ENCODE measurements around the gene NKX3-2. TPM values are rescaled to one million over a fixed set of nuclear protein-coding genes. Genes with fewer than 3 reads are reported as not detected.

The NKX3-2 gene
- total RNA-seq, 1 donor from 2014 or later, result not detected

DNA sequence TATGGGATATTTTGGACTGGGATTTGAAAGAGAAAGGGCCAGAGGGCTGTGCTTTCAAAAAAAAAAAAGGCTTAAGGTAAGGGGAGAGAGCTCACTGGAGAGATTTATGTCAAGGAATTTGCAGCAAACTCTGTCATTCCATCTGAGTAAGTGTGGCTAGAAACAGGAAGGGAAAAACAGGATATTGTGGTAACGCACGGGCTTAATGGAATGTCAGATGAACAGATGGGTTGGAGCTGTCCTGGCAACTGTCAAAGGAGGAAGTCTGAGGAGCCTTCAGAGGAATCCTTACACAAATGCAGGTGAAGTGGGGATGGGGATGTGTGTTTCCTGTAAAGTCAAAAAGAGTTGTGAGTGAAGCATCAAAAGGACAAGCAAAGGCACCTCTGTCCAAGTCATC is 15.1 kb upstream of the NKX3-2 start:
- no peak for DNase-seq (ENCODE audit: low spot score in 2 of 2)
- H3K4me1 ChIP-seq, result no peaks in the 10 kb centered on the region
- H3K9me3 ChIP-seq, result no peaks in the 10 kb centered on the region
- TF ChIP-seq, protein P1, sequence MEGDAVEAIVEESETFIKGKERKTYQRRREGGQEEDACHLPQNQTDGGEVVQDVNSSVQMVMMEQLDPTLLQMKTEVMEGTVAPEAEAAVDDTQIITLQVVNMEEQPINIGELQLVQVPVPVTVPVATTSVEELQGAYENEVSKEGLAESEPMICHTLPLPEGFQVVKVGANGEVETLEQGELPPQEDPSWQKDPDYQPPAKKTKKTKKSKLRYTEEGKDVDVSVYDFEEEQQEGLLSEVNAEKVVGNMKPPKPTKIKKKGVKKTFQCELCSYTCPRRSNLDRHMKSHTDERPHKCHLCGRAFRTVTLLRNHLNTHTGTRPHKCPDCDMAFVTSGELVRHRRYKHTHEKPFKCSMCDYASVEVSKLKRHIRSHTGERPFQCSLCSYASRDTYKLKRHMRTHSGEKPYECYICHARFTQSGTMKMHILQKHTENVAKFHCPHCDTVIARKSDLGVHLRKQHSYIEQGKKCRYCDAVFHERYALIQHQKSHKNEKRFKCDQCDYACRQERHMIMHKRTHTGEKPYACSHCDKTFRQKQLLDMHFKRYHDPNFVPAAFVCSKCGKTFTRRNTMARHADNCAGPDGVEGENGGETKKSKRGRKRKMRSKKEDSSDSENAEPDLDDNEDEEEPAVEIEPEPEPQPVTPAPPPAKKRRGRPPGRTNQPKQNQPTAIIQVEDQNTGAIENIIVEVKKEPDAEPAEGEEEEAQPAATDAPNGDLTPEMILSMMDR (IDR thresholded peaks at IDR 0.05), result no peak
- H3K4me3 ChIP-seq, result no peak overlapping the region
- intact Hi-C loops (cut with DNase I), result no loop called here
- no peaks in the 10 kb centered on the region for H3K36me3 ChIP-seq
- H3K27ac ChIP-seq, result no peak overlapping the region
- H3K27me3 ChIP-seq, result no peaks in the 10 kb centered on the region

DNA sequence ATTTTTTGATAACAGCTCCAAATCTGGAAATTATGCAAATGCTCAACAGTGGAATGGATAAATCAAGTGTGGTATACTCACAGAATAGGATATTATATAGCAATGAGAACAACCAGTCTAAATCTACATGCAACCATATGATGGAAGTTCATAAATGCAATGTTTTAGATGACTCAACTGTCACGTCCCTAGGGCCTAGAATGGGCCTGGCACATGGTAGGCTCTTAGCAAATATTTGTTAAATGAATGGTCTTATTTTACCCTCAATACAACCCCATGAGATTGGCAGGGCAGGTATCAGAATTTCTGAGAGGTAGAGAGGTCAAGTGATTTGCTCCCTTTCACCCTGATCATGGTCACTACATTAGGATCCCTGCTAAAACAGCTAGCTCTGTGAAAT is 14.6 kb upstream of the NKX3-2 start:
- no peaks in the 10 kb centered on the region for H3K36me3 ChIP-seq
- H3K4me1 ChIP-seq, result no peaks in the 10 kb centered on the region
- DNase-seq (ENCODE audit: low spot score in 2 of 2), result no peak
- H3K4me3 ChIP-seq, result no peak overlapping the region
- intact Hi-C loops (cut with DNase I), result no loop called here
- no peaks in the 10 kb centered on the region for H3K27me3 ChIP-seq
- no peaks in the 10 kb centered on the region for H3K9me3 ChIP-seq
- TF ChIP-seq, protein P1 (IDR thresholded peaks at IDR 0.05), result no peak
- H3K27ac ChIP-seq, result no peak overlapping the region

DNA sequence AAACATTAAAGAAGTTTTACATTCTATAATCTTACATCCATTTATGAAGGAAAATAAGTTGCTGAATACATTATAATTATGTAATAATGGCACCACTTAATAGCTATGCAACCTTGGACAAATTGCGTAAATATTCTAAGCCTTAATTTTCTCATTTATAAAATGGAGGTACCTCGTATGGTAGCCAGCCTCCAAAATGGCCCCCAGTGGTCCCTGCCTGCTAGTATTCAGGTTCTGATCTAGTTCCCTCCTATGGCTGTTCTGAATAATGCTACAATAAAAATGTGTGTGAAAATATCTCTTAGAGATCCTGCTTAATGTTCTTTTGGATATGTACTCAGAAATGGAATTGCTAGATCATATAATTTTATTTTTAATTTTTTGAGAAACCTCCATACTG is 11.0 kb upstream of the NKX3-2 start:
- DNase-seq (ENCODE audit: low spot score in 2 of 2), result no peak
- H3K4me3 ChIP-seq, result no peak overlapping the region
- no peaks in the 10 kb centered on the region for H3K36me3 ChIP-seq
- no peaks in the 10 kb centered on the region for H3K27me3 ChIP-seq
- intact Hi-C loops (cut with DNase I), result no loop called here
- TF ChIP-seq, protein P1 (IDR thresholded peaks at IDR 0.05), result no peak
- no peak overlapping the region for H3K27ac ChIP-seq
- H3K4me1 ChIP-seq, result no peaks in the 10 kb centered on the region
- H3K9me3 ChIP-seq, result peaks cover 0 to 8% of the 10 kb centered on the region in 2 donors

- TF ChIP-seq, protein P1 (IDR thresholded peaks at IDR 0.05), result no peak
- peaks cover 0 to 10% of the 10 kb centered on the region in 2 donors for H3K9me3 ChIP-seq
- H3K36me3 ChIP-seq, result no peaks in the 10 kb centered on the region
- H3K4me3 ChIP-seq, result no peak overlapping the region
- intact Hi-C loops (cut with DNase I), result no loop called here
- no peak overlapping the region for H3K27ac ChIP-seq
- H3K27me3 ChIP-seq, result peaks cover 11% of the 10 kb centered on the region
- DNase-seq (ENCODE audit: low spot score in 2 of 2), result no peak
- peaks cover 0 to 3% of the 10 kb centered on the region in 2 donors for H3K4me1 ChIP-seq
These were observed 8.8 kb upstream of the NKX3-2 start for GRCh38 chr4:13553081-13553480.

DNA sequence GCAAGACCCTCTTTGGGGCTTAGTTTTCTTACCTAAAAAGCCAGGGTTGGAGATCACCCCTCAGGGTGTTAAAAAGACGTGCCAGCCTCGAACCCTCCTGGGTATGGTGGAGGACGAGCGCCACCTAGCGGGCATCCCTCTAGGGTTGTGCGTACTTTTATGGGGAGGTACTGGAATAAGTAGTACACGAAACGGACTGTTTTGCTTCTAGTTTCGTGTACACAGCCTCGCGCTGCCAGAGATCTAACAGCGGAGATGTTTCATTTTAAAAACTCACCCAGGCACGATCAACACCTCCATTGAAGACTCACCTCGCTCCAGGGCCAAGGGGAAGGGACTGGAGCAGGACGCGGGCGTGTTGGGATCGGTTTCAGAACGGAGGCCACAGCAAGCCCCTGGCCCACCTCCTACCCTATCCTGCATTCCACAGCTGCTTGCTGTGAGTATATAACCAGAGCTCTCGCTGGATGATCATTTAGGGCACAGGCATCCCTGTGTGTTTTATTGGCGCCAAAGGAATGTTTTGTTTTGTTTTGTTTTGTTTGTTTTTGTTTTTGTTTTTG is 4.8 kb upstream of the NKX3-2 start:
- H3K9me3 ChIP-seq, result peaks cover 0 to 10% of the 10 kb centered on the region in 2 donors
- peak in 1 of 2 donors; percentile 84 for DNase-seq (ENCODE audit: low spot score in 2 of 2)
- peak overlapping the region; percentile 24 to 27 for H3K4me3 ChIP-seq
- H3K27me3 ChIP-seq, result peaks cover 45% of the 10 kb centered on the region
- no peaks in the 10 kb centered on the region for H3K36me3 ChIP-seq
- TF ChIP-seq, protein P1 (IDR thresholded peaks at IDR 0.05), result peak; percentile 72 to 89 (median 82)
- no peak overlapping the region for H3K27ac ChIP-seq
- intact Hi-C loops (cut with DNase I), result loop anchor here (1.0 to 10.0 kb wide), 2 partner anchors 697 to 824 kb away; no protein-coding TSS in a partner anchor
- peaks cover 9 to 18% of the 10 kb centered on the region in 2 donors for H3K4me1 ChIP-seq
